GM12878 (cell line): ENCODE measurements around the gene RAI14.

ENCODE experiments used
- ESRRA ChIP-seq: IDR thresholded peaks from 2 replicates; pipeline ENCODE4 v1.6.1; 2012; ENCODE audit warnings: mild to moderate bottlenecking, low read length, improper control_type of control experiment
- HDAC6 ChIP-seq: fragments of 200-600 bp; sonication (generic); IDR thresholded peaks from one replicate; pipeline ENCODE4 v1.8.0; 2017; ENCODE audit warnings: antibody characterized with exemption; ENCODE audit not compliant: unreplicated experiment
- KLF5 ChIP-seq: fragments of 450-650 bp; IDR thresholded peaks from 2 replicates; pipeline ENCODE4 v1.6.1; 2014; ENCODE audit warnings: mild to moderate bottlenecking; ENCODE audit not compliant: partially characterized antibody
- SP1 ChIP-seq: IDR thresholded peaks from one replicate; pipeline ENCODE4 v1.6.1; 2011; ENCODE audit warnings: low read depth, low read length
- TF ChIP-seq, protein P1 (sequence below), 3 experiments: IDR thresholded peaks in 2 of 3; conservative IDR thresholded peaks in 1 of 3; 2 replicates each; pipeline ENCODE4 v1.5.1; 2011; ENCODE audit warnings: low read depth in 3 of 3, low read length in 3 of 3, mild to moderate bottlenecking in 3 of 3, control low read depth in 2 of 3, moderate library complexity in 2 of 3, inconsistent platforms in 1 of 3, mixed read lengths in 1 of 3; ENCODE audit not compliant: control insufficient read depth in 2 of 3, insufficient read depth in 1 of 3; ENCODE audit errors: extremely low read depth in 1 of 3
- TF ChIP-seq, protein P2 (sequence below): IDR thresholded peaks from 2 replicates; pipeline ENCODE4 v1.6.1; 2011; ENCODE audit warnings: mild to moderate bottlenecking, low read depth, low read length, moderate library complexity; ENCODE audit not compliant: insufficient replicate concordance
- TF ChIP-seq, protein P3 (sequence below): IDR thresholded peaks from 2 replicates; pipeline ENCODE4 v1.6.1; 2012; ENCODE audit warnings: low read depth, low read length, improper control_type of control experiment
- TF ChIP-seq, protein P4 (sequence below): IDR thresholded peaks from 2 replicates; pipeline ENCODE4 v1.6.1; 2012; ENCODE audit warnings: low read depth, low read length, improper control_type of control experiment

DNA sequence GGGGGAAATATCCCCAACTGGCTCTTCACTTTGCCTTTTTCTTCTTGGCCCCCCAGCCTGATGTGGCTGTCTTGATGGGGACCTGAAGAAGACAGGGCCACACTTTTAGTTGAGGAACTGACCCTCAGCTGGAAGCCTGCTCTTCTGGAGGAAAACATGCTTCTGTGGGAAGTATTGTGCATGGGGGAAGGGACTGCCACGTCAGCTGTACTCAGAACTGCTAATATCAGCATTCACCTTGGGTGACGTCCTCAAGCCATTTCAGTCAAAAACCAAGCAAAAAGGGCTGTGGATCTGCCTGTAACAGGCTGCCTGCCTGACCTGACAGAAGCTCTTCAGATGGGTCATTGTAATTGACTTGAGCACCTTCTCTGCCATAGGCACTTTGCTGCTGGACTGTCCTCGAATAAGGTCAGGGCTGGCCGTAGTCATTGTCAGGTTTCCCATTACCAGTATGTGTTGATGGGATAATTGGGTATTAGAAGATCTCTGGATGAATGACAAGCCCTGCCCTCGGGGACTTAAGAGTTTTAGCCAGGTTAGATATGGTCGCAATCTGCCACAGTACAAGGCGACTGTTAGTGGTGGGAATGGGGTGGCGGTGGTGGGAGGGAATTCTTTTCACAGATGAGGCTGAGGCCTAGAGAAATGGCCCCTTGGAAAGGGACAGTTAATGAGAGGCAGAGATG is 10.4 kb downstream of the RAI14 start:
- TF ChIP-seq HDAC6: no peak
- TF ChIP-seq, protein P1, sequence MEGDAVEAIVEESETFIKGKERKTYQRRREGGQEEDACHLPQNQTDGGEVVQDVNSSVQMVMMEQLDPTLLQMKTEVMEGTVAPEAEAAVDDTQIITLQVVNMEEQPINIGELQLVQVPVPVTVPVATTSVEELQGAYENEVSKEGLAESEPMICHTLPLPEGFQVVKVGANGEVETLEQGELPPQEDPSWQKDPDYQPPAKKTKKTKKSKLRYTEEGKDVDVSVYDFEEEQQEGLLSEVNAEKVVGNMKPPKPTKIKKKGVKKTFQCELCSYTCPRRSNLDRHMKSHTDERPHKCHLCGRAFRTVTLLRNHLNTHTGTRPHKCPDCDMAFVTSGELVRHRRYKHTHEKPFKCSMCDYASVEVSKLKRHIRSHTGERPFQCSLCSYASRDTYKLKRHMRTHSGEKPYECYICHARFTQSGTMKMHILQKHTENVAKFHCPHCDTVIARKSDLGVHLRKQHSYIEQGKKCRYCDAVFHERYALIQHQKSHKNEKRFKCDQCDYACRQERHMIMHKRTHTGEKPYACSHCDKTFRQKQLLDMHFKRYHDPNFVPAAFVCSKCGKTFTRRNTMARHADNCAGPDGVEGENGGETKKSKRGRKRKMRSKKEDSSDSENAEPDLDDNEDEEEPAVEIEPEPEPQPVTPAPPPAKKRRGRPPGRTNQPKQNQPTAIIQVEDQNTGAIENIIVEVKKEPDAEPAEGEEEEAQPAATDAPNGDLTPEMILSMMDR (IDR thresholded peaks at IDR 0.05 in 2 of 3, conservative IDR thresholded peaks at IDR 0.05 in 1 of 3; ENCODE audit: control insufficient read depth in 2 of 3, extremely low read depth in 1 of 3, insufficient read depth in 1 of 3, low read depth in 3 of 3, low read length in 3 of 3): no peak
- TF ChIP-seq KLF5: no peak
- TF ChIP-seq, protein P2, sequence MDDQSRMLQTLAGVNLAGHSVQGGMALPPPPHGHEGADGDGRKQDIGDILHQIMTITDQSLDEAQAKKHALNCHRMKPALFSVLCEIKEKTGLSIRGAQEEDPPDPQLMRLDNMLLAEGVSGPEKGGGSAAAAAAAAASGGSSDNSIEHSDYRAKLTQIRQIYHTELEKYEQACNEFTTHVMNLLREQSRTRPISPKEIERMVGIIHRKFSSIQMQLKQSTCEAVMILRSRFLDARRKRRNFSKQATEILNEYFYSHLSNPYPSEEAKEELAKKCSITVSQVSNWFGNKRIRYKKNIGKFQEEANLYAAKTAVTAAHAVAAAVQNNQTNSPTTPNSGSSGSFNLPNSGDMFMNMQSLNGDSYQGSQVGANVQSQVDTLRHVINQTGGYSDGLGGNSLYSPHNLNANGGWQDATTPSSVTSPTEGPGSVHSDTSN: no peak
- no peak for TF ChIP-seq ESRRA
- TF ChIP-seq, protein P3, sequence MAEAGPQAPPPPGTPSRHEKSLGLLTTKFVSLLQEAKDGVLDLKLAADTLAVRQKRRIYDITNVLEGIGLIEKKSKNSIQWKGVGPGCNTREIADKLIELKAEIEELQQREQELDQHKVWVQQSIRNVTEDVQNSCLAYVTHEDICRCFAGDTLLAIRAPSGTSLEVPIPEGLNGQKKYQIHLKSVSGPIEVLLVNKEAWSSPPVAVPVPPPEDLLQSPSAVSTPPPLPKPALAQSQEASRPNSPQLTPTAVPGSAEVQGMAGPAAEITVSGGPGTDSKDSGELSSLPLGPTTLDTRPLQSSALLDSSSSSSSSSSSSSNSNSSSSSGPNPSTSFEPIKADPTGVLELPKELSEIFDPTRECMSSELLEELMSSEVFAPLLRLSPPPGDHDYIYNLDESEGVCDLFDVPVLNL: no peak
- TF ChIP-seq SP1: no peak
- TF ChIP-seq, protein P4, sequence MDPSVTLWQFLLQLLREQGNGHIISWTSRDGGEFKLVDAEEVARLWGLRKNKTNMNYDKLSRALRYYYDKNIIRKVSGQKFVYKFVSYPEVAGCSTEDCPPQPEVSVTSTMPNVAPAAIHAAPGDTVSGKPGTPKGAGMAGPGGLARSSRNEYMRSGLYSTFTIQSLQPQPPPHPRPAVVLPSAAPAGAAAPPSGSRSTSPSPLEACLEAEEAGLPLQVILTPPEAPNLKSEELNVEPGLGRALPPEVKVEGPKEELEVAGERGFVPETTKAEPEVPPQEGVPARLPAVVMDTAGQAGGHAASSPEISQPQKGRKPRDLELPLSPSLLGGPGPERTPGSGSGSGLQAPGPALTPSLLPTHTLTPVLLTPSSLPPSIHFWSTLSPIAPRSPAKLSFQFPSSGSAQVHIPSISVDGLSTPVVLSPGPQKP: no peak
